ENCODE results near the gene PPP1R14C.

The PPP1R14C gene

GRCh38 chr6:150142670-150143515 is at the start of gene PPP1R14C:
Gene PPP1R14C (plus strand): TSS chr6:150143044. CDS start chr6:150143193, 149 bp downstream.
- H3K4me3 ChIP-seq, result peak within 1 kb of the TSS; percentile 83
- H3K36me3 ChIP-seq (ENCODE audit: insufficient read depth, low read length), result no peaks in the 10 kb centered on the region
- H3K9ac ChIP-seq (ENCODE audit: insufficient read length), result no peak within 1 kb of the TSS
- H3K27ac ChIP-seq, result no peak within 1 kb of the TSS
- TF ChIP-seq POLR2AphosphoS5 (IDR thresholded peaks at IDR 0.05; ENCODE audit: borderline replicate concordance, low read depth, low read length), result no peak
- no peak for TF ChIP-seq FOXP2 (optimal IDR thresholded peaks at IDR 0.05; ENCODE audit: control extremely low read depth, extremely low read length, insufficient read depth)
- TF ChIP-seq EZH2 (IDR thresholded peaks at IDR 0.05), result no peak
- DNase-seq (ENCODE audit: low read depth, low spot score), result no peak
- no peaks in the 10 kb centered on the region for H3K9me3 ChIP-seq (ENCODE audit: low read depth, low read length)

- no peaks in the 10 kb centered on the region for H3K9me3 ChIP-seq (ENCODE audit: low read depth, low read length)
- H3K27ac ChIP-seq, result no peak overlapping the region
- no peak for DNase-seq (ENCODE audit: low read depth, low spot score)
- TF ChIP-seq EZH2 (IDR thresholded peaks at IDR 0.05) (no peak), FOXP2 (optimal IDR thresholded peaks at IDR 0.05; ENCODE audit: control extremely low read depth, extremely low read length, insufficient read depth) (no peak), POLR2AphosphoS5 (IDR thresholded peaks at IDR 0.05; ENCODE audit: borderline replicate concordance, low read depth, low read length) (no peak)
- no peak overlapping the region for H3K4me3 ChIP-seq
- no peak overlapping the region for H3K9ac ChIP-seq (ENCODE audit: insufficient read length)
- no peaks in the 10 kb centered on the region for H3K36me3 ChIP-seq (ENCODE audit: insufficient read depth, low read length)
These were observed 49.4 kb upstream of the PPP1R14C start for GRCh38 chr6:150093397-150093796.

GRCh38 chr6:150098155-150098554 is 44.7 kb upstream of the PPP1R14C start:
- H3K4me3 ChIP-seq, result no peak overlapping the region
- DNase-seq (ENCODE audit: low read depth, low spot score), result no peak
- no peak overlapping the region for H3K27ac ChIP-seq
- TF ChIP-seq FOXP2 (optimal IDR thresholded peaks at IDR 0.05; ENCODE audit: control extremely low read depth, extremely low read length, insufficient read depth) (no peak), POLR2AphosphoS5 (IDR thresholded peaks at IDR 0.05; ENCODE audit: borderline replicate concordance, low read depth, low read length) (no peak), EZH2 (IDR thresholded peaks at IDR 0.05) (no peak)
- H3K9me3 ChIP-seq (ENCODE audit: low read depth, low read length), result no peaks in the 10 kb centered on the region
- H3K9ac ChIP-seq (ENCODE audit: insufficient read length), result no peak overlapping the region
- no peaks in the 10 kb centered on the region for H3K36me3 ChIP-seq (ENCODE audit: insufficient read depth, low read length)

- H3K9ac ChIP-seq (ENCODE audit: insufficient read length), result no peak overlapping the region
- TF ChIP-seq EZH2 (IDR thresholded peaks at IDR 0.05) (no peak), POLR2AphosphoS5 (IDR thresholded peaks at IDR 0.05; ENCODE audit: borderline replicate concordance, low read depth, low read length) (no peak), FOXP2 (optimal IDR thresholded peaks at IDR 0.05; ENCODE audit: control extremely low read depth, extremely low read length, insufficient read depth) (no peak)
- H3K4me3 ChIP-seq, result no peak overlapping the region
- no peaks in the 10 kb centered on the region for H3K9me3 ChIP-seq (ENCODE audit: low read depth, low read length)
- no peak for DNase-seq (ENCODE audit: low read depth, low spot score)
- no peaks in the 10 kb centered on the region for H3K36me3 ChIP-seq (ENCODE audit: insufficient read depth, low read length)
- H3K27ac ChIP-seq, result no peak overlapping the region
These were observed 43.3 kb upstream of the PPP1R14C start for GRCh38 chr6:150099546-150099945.

GRCh38 chr6:150099953-150100352 is 42.9 kb upstream of the PPP1R14C start:
- Histone ChIP-seq H3K27ac (no peak overlapping the region), H3K9ac (ENCODE audit: insufficient read length) (no peak overlapping the region), H3K36me3 (ENCODE audit: insufficient read depth, low read length) (no peaks in the 10 kb centered on the region), H3K4me3 (no peak overlapping the region), H3K9me3 (ENCODE audit: low read depth, low read length) (no peaks in the 10 kb centered on the region)
- TF ChIP-seq FOXP2 (optimal IDR thresholded peaks at IDR 0.05; ENCODE audit: control extremely low read depth, extremely low read length, insufficient read depth), result no peak
- no peak for TF ChIP-seq EZH2 (IDR thresholded peaks at IDR 0.05)
- no peak for TF ChIP-seq POLR2AphosphoS5 (IDR thresholded peaks at IDR 0.05; ENCODE audit: borderline replicate concordance, low read depth, low read length)
- no peak for DNase-seq (ENCODE audit: low read depth, low spot score)

- Histone ChIP-seq H3K9ac (ENCODE audit: insufficient read length) (no peak overlapping the region), H3K27ac (no peak overlapping the region), H3K36me3 (ENCODE audit: insufficient read depth, low read length) (no peaks in the 10 kb centered on the region), H3K9me3 (ENCODE audit: low read depth, low read length) (no peaks in the 10 kb centered on the region), H3K4me3 (no peak overlapping the region)
- DNase-seq (ENCODE audit: low read depth, low spot score), result no peak
- TF ChIP-seq POLR2AphosphoS5 (IDR thresholded peaks at IDR 0.05; ENCODE audit: borderline replicate concordance, low read depth, low read length) (no peak), FOXP2 (optimal IDR thresholded peaks at IDR 0.05; ENCODE audit: control extremely low read depth, extremely low read length, insufficient read depth) (no peak), EZH2 (IDR thresholded peaks at IDR 0.05) (no peak)
These were observed 42.1 kb upstream of the PPP1R14C start for GRCh38 chr6:150100745-150101144.

GRCh38 chr6:150102750-150103270 is 40.0 kb upstream of the PPP1R14C start:
- Histone ChIP-seq H3K9me3 (ENCODE audit: low read depth, low read length) (no peaks in the 10 kb centered on the region), H3K36me3 (ENCODE audit: insufficient read depth, low read length) (no peaks in the 10 kb centered on the region), H3K27ac (no peak overlapping the region), H3K4me3 (no peak overlapping the region), H3K9ac (ENCODE audit: insufficient read length) (no peak overlapping the region)
- TF ChIP-seq POLR2AphosphoS5 (IDR thresholded peaks at IDR 0.05; ENCODE audit: borderline replicate concordance, low read depth, low read length) (no peak), EZH2 (IDR thresholded peaks at IDR 0.05) (no peak), FOXP2 (optimal IDR thresholded peaks at IDR 0.05; ENCODE audit: control extremely low read depth, extremely low read length, insufficient read depth) (no peak)
- DNase-seq (ENCODE audit: low read depth, low spot score), result no peak

GRCh38 chr6:150112233-150112632 is 30.6 kb upstream of the PPP1R14C start:
- TF ChIP-seq FOXP2 (optimal IDR thresholded peaks at IDR 0.05; ENCODE audit: control extremely low read depth, extremely low read length, insufficient read depth) (no peak), POLR2AphosphoS5 (IDR thresholded peaks at IDR 0.05; ENCODE audit: borderline replicate concordance, low read depth, low read length) (no peak), EZH2 (IDR thresholded peaks at IDR 0.05) (no peak)

More at GRCh38 chr6:150112233-150112632, 30.6 kb upstream of the PPP1R14C start:
- H3K36me3 ChIP-seq (ENCODE audit: insufficient read depth, low read length), result no peaks in the 10 kb centered on the region
- H3K9ac ChIP-seq (ENCODE audit: insufficient read length), result no peak overlapping the region
- DNase-seq (ENCODE audit: low read depth, low spot score), result no peak
- no peak overlapping the region for H3K27ac ChIP-seq
- H3K9me3 ChIP-seq (ENCODE audit: low read depth, low read length), result no peaks in the 10 kb centered on the region
- no peak overlapping the region for H3K4me3 ChIP-seq

All from SK-N-MC (cell line).